HG02840 (cell line): ENCODE data around the gene CYB5A.

Source experiments
- ATAC-seq: cut with Tn5 transposase; IDR thresholded peaks from one replicate; pipeline ENCODE4 v1.9.1; 2021; ENCODE audit warnings: mild to moderate bottlenecking, moderate library complexity, moderate number of reproducible peaks; ENCODE audit not compliant: unreplicated experiment, low FRiP score

Gene CYB5A

DNA sequence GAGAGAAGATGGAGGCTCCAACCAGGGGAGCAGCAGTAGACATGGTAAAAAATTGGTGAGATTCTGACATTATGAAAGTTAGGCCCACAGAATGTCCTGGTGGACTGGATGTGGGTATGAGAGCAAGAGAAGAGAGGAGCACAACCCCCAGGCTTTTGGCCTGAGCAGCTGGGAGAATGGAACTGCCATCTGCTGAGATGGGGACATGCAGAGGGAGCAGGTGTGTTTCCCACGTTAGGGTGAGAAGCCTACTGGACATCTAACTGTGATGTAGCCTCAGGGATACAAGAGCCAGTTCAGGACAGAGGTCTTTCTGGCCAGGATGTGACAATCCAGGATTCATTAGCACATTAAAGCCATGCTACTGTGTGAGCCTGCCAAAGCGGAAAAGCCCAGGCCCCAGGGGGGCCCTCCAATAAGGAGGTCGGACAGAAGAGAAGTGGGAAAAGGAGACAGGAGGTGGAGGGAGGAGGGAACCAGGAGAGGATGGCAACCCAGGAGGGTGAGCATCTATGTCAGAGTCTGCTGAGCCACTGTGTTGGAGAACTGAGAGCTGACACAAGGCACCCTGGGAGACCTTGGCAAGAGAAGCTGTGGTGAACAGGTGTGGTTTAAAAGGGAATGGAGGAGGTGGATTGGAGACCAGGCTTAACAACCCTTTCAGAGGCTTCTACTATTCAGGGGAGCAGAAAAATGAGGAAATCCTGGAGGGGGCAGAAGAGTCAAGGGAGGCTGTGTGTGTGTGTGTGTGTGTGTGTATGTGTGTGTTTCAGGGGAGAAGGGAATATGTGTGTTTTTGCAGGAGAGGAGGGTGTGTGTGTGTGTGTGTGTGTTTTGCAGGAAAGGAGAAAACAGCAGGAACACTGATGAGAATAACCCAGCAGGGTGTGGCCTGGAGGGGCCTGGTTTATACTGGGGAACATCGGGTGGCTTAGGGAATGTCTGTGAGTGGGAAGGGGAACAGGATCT lies 10.5 kb downstream of the CYB5A start:
- ATAC-seq: no peak

DNA sequence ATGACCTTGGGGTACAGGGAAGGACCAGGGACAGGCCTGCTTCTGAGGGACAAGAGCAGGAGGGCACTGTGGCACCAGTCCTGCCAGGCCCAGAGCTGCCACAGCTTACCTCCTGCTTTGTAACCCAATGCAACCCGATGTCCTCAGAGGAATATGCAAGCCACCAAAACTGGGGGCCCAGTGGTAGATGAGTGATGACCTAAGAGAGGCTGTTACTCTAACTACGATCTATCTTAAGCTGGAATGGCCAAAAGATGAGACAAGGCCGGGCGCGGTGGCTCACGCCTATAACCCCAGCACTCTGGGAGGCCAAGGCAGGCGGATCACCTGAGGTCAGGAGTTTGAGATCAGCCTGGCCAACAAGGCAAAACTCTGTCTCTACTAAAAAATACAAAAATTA lies 12.8 kb downstream of the CYB5A start:
- no peak for ATAC-seq

DNA sequence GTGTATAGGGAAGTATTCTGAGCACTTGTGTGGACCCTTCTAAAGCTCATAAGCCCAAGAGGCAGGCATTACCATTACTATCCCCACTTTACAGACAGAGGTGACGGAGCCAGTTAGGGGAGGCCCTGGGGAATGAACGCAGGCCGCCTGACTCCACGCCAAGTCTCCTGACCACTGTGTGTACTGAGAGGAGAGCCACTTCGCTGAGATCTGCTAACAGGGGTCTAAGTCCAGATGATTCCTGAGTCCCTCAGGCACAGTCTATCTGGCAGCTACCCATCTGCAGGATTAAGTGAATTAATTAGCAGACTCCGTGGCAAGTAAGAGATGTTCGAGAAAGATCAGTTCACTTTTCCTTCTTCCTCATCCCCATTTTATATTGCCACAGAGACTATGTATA lies 13.7 kb downstream of the CYB5A start:
- ATAC-seq: no peak

DNA sequence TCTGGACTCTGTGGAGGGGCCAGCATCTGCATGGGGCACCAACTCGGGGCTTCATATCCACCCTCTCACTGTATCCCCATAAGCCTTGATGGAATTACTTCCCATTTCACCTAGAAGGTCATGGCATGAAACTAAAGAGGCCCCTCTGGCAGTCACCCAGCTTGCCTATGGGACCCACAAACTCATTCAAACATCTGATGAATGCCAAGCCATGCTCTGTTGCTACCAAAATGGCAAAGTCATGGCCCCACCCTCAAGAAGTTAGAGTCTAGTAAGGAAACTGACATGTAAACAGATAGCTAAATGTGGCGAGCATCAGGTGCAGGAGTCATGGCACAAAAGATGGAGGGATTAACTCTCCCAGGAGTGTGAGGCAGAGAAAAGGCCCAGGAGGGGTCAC lies 14.5 kb downstream of the CYB5A start:
- no peak for ATAC-seq

DNA sequence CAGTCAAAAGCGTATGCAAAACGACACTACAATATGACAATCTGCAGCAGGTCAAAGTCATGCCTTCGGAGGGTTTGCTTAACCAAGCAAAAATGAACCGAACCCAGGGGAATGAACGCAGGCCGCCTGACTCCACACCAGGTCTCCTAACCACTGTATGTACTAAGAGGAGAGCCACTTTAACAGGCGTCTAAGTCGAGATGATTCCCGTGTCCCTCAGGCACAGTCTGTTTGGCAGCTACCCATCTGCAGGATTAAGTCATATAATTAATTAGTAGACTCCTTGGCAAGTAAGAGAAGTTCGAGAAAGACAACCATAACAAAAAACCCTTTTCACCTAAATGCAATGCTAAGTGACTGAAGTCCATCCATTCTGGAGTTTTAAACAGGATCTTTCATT lies 15.2 kb downstream of the CYB5A start:
- ATAC-seq: no peak

DNA sequence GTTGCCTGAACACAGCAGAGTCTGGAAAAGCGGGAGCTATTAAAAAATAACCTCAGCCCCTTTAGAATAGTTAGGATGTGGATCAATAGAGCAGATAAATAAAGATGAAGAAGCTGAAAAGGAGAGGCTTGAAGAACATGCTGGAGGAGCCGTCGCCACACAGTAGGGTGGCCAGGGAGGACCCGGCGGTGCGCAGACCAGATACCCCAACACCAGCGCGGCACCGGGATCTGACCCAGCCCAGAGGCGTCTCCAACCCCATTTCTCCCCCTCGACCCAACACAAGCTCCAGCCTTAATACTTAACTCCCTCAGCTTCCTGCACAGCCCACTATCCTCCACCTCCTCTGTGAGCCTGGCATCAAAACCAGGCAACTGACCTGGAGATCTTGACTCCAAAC lies 16.0 kb downstream of the CYB5A start:
- ATAC-seq: no peak

DNA sequence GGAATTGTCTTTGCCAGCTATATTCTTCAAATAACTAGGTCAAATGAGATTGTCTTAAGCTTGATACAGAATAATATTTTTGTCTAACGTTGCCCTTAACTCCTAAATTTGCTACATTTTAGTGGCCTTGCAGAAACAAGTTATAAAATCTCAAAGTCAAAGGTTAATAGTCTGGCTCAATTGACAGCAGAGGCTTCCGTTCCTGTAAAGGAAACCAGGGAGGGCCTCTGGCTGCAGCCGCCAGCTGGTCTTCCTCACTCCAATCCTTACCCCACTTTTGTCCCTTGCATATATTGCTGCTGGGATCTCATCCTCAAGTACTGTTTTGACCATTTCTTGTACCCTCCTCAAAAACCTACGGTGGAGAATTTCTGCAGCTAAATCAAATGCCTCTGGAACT lies 17.1 kb downstream of the CYB5A start:
- no peak for ATAC-seq

DNA sequence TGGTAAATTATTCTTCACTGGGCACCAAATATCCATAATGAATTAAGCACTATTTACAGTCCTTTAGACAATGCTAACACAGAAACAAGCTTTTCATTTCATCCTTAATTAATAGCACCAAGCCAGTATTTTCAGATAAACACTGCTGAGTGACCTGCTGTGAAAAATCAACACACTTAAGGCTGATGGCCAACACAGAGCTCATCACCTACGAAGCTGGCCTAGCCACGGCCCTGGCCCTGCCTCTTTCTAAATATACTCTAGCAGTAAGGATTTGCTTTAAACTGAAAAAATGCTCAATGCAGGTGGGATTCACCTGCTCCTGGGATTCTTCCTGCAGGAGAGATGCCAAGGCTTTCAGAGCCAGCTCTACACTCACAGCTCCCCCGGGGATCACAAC lies 18.4 kb downstream of the CYB5A start:
- no peak for ATAC-seq

DNA sequence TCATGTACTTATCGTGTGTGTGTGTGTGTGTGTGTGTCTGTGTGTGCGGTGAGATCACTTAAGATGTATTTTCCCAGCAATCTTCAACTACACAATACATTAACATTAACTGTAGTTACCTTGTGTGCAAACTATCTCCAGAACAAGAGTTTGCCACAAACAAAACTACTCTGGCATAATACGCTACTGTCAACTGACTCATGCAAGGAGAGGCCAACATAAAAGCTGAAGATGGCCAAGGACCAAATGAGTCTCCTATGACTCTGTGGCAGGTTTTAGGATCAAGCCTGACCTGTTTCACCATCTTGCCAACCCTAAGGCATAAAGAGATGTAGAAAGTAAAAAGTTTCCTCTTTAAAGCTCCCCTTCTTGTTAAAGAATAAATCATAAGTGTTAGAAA lies 20.1 kb downstream of the CYB5A start:
- no peak for ATAC-seq

DNA sequence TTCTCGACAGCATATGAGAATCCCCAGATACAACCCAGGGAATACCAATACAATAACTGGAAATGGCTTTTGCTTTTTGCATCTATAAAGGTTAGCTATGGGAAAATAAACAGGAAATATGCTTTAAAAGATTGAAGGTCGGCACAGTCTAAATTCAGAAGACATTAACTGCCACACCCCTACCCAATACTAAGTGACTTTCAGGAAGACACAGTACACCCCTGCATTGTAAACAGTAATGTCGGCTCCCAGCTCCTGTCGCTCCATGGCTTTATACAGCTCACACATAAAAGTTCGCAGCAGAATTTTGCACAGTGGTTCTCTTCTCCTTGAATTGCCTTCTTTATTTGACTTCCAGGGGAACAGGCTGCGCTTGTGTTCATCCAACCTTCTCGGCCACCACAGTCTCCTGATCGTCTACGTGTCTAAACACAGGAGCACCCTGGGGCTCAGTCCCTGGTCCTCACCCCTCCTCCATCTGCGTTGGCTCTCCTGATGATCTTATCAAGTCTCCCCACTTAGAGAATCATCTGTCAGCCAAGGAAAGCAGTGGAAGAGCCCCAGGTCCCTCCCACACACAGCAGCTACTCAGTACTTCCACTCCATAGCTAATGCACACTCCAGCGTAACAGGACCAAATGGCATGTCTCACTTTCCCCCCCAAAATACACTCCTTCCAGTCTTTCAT lies 22.7 kb downstream of the CYB5A start:
- no peak for ATAC-seq

DNA sequence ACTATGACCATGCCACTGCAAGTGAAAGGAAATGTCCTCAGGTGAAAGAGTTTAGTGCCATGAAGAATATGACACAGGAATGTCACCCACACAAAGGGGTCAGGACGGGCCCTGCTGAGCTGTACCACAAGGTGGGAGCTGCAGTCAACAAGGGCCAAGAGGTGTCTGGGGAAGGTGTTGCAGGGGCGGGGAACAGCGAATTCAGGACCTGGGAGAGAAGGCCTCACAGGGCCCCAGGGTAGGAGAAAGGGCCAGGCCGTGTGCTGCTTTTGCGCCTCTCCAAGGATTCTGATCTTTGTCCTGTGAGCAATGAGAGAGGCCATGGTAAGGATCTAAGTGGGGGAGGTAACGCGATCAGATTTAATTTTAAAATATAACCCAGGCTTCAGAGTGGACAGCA lies 23.6 kb downstream of the CYB5A start:
- no peak for ATAC-seq

DNA sequence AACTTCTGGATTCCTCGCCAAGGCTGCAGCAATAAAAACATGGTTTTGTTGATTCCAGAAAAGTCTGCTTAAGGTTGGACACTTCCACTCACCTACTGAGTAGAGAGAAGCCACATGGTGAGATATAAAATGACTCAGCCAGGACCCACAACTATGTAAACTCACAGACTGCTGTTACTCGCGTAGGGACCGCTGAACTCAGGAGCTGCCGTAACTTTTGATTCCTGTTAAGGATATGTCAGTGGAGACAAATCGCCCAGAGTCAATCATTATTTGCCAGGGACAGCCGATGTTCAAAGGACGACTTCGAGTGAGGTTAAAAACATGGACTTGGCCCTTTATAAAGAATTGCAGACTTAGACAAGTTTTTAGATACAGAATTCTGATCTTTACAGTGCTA lies 25.6 kb downstream of the CYB5A start:
- no peak for ATAC-seq

DNA sequence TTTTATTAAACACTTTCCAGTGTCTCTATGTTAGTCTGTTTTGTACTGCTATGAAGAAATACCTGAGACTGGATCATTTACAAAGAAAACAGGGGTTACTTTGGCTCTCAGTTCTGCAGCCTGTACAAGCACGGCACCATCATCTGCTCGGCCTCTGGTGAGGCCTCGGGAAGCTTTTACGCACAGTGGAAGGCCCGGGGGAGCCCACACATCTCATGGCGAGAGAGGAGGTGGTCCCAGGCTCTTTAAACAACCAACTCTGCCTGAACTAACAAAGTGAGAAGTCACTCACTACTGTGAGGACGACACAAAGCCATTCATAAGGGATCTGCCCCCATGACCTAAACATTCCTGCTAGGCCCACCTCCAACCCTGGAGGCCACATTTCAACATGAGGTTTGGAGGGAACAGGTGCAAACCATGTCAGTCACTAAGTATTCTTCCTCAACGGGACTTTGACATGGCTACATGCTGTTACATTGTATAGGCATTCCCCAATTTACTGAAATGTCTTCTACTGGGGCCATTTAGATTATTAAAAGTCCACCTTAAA lies 26.1 kb downstream of the CYB5A start:
- no peak for ATAC-seq

DNA sequence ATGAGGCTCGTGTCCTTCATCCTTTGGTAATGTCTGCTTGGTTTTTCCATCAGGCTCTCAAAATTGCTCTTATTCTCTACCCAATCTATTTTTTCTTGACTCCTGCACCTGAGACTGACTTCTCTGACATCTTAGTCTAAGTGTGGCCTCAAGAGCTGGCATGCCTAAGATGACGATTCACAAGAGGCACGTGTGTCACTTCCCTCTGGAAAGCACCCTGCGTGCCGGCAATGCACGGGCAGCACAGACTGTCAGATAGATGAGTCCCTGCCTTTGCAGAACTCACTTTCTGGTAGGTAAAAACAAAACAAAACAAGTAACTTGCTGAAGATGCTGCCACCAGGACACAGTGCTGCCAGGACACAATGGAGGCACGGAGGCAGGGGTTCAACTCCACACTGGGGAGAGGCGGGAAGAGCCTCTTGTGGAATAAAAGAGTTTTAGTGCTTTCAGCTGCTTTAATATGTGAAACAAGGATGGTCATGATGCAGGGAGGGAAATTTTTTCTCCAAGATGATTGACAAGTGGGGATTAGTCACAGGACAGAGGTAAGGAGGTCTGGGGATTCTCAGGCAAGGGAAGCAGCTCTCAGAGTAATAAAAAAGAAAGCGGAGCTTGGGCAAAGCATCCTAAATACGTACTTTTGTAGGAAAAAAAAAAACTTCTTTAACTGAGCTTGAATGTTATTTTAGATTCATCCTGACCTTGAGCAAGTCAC lies 27.3 kb downstream of the CYB5A start:
- peak; percentile 77 for ATAC-seq

DNA sequence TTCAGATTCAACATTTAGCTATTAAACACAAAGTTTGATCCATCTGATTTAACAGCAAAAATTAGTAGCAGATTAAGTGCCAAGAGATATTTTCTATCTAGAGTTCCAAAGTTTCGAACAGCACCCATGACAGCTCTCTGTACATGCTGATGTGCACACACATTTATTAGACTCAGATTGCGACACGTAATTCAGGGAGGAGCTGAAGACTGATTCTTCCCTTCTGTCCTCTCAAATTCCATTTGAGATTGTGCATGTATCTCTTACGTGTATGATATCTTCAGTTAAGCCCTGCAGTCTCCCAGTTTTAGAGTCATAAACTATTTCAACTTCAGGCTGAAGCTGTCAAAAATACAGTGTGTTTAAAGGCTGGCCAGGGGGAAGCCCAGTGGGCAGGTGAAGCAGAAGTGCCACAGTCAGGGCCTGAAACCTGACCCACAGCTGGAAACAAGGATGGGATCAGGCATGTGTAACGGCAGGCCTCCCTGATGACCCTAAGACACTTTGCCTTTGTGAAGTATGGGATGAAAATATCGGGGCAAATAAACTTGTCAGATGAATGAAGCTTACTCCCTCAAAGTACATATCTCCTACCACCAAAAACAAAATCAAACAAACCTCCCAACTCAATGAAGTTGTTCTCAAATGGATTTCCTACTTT lies 30.6 kb downstream of the CYB5A start:
- ATAC-seq: no peak

DNA sequence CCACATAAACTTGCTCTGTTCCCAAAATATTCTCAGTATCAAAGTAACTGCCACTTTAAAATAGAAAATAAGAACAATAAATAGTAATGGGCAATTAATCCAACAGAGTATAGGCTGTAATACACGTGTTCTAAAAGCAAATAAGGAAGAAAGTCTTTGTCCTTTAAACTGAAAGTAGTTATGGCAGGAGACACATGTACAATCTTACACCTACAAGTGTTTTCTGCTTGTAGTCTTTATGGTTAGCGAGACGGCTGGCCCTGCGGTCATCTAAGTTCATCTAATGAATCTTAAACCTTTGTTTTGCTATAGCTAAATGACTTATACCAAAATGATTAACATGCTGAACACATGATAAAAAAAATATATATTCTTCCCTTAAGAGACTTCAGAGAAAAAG lies 32.4 kb downstream of the CYB5A start:
- ATAC-seq: no peak

DNA sequence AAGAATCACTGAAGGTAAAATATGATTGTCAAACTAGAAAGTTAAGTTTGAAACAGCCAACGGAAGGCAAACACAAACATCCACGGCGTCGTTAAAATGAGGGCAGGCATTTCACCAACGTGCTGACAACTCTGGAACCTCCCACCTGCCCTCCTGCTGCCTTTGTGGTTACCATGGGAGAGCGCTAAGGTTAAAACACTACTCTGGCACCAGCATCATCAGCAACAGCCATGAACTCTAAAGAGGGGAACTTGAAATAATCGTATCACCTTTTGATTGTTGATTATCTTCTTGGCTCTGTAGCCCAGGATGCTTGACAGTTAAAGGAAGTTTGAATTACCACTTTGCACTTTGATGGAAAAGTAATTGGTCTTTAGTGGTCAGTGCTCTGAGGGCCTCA lies 34.7 kb downstream of the CYB5A start:
- no peak for ATAC-seq

DNA sequence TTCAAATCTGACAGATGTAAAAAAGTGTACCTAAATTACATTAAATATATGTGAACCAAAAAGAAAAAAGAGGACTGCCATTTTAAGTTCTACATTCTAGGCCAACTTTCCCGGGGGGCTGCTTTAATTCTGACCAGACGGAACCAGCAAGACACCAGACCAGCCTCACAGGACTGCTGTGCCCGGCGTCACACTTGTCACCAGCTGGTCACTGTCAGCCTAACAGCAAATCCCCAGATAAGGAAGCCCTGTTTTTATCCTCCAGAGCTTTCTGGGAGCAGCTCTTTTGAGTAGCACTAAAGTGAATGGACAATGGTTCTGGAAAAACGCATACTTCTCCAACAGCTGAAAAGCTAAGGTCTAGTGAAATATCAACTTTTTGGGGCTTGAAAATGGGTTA lies 35.6 kb downstream of the CYB5A start:
- ATAC-seq: no peak

DNA sequence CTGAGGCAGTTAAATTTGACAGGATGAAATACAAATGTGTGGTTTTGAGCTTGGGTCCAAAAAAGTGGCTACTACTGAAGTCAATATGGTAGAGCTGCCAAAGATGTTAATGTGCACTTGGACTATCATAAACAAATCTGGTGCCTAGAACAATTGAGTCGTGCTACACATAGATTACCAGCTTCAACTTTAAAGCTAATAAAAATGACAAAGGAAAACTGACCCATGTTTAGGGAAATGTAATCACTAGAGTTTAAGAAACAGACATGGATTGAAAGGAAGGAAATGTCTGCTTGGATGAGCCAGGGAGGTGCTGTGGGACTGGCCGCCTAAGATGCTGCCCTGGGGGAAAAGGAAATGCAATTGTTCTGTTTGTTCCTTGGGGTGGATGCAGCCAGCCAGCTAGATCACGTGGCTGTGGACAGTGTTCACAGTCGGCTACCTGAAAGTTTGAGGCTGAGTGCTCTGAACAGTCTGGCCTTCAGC lies 36.6 kb downstream of the CYB5A start:
- no peak for ATAC-seq

DNA sequence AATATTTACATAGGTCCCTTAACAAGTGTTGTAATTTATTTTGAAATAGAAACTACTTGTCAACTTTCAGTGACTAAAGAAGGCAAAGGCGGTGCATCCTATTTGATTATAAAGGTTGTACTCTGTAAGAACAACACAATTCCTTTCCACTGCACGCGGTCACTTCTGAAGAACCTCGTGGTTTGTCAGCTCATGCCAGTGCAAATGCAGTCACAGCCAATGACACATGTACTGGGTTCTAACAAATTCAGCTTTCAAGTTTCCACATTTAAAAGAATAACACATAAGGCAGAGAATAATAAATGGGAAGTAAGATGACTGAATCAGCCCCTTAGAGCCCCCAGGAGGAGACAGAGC lies 39.7 kb downstream of the CYB5A start:
- no peak for ATAC-seq
